ENCODE data around the gene ORC4.

The ORC4 gene

DNA sequence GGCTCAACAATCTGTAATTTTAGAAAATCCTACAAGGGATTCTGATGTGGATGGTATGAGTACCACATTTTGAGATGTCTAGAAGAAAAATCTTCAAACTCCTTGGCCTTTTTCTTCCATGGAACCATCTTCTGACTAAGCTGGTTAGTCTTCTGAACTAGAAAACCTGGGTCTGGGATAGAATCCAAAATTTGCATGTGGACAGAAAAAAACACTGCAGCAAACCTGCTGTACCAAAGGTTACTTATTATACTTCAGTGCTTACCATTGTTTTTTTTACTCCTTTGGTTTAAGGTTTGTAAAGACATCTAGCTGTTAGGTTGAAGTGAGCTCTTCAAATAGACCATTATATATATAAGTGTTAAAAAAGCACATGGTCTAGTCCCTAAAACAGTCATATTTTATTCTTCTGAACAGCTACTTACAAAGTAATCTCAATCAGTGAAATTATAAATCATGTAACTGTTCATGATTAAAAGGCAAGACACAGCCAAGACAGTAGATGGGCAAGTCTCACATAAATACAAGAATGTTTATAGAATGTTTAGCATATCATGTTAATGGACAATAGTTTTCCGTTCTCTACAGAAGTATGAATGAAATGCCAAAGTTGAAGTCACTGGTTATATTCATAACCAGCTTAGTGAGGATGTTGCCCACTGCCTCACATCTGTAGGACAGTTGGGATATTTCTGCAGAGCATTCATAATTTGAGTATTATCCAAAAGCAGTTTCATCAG is 85.5 kb downstream of the ORC4 start:
- no peak for DNase-seq (ENCODE audit: low read depth in 2 of 2)

GRCh38 chr2:147933931-147934330 is 86.6 kb downstream of the ORC4 start:
- no peak for DNase-seq (ENCODE audit: low read depth in 2 of 2)

- no peak for DNase-seq (ENCODE audit: low read depth in 2 of 2)
These were observed 93.4 kb downstream of the ORC4 start for GRCh38 chr2:147927053-147927588.

DNA sequence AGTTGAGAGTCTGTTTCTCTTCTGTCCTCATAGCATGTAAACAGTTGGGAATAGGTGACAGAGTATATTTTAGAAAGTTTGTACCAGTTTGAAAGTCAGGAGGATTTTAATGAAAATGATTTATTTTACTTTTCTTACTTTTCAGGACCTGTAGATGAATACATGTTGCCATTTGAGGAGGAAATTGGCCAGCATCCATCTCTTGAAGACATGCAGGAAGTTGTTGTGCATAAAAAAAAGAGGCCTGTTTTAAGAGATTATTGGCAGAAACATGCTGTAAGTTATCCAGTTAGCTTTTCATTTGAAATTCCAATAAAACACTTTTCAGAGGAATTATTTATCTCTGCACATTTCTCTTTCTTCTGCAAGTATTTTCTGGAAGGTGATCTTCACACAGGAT is 94.7 kb downstream of the ORC4 start:
- no peak for DNase-seq (ENCODE audit: low read depth in 2 of 2)

DNA sequence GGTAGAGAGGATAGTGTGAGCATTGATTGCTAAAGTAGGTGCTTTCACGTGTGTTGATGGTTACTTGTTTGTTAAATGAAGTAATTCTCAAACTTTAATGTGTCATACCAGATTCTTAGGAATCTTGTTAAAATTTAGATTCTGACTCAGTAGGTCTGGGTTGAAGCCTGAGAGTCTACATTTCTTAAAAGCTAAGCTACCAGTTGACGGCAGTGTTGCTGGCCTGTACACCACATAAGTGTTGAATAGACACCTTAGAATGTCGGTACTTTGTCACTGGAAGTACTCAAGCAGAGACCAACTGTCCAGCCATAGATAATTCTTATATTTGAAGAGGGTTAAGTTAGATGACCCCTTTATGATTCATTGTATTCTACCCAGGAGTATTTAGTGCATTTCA is 95.9 kb downstream of the ORC4 start:
- DNase-seq (ENCODE audit: low read depth in 2 of 2): no peak

- no peak for DNase-seq (ENCODE audit: low read depth in 2 of 2)
These were observed 96.7 kb downstream of the ORC4 start for GRCh38 chr2:147923846-147924245.

- DNase-seq (ENCODE audit: low read depth in 2 of 2): no peak
These were observed 103.4 kb downstream of the ORC4 start for GRCh38 chr2:147917161-147917560.

- no peak for DNase-seq (ENCODE audit: low read depth in 2 of 2)
These were observed 103.8 kb downstream of the ORC4 start for GRCh38 chr2:147916723-147917122.

- DNase-seq (ENCODE audit: low read depth in 2 of 2): no peak
These were observed 104.5 kb downstream of the ORC4 start for GRCh38 chr2:147916067-147916466.

- DNase-seq (ENCODE audit: low read depth in 2 of 2): no peak
These were observed 106.6 kb downstream of the ORC4 start for GRCh38 chr2:147913701-147914480.

DNA sequence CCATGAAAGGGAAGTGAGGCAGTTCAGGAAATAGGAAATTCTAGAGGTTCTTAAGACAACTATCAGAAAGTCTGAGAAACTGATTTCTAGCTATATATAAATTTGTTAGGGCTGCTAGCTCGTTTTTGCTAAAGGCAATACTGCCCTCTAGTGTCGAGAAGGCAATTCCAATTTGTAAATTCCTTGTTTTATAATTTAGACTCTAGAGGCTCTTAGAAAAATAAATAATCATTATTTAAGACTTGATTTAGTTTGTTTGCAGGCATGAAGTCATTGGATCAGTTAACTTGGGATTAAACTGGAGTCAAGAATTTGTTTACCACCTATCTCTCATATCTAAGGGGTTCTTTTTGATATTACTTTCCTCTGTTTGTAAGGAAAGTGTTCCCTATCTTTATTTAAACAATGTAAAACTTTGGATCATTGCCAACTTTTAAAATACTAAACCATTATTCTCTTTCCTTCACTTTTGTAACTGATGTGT is 109.5 kb downstream of the ORC4 start:
- no peak for DNase-seq (ENCODE audit: low read depth in 2 of 2)

DNA sequence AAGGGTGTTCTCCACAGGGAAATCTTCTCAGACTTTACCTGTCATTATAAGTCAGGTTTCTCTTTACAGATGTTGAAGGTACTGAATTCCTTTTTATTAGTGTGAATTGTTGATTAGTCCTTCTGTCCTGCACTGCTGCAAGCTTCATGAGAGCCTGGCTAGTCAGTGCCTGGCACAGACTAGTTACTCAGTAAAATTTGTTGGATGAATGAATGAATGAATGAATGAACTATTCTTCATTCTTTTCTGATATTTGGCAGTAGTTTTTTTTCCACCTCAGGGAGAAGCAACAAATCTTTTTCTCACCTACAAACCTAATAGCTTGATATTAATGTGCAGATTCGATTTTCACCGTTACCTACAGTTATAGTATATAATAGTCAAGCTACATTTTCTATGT is 111.4 kb downstream of the ORC4 start:
- DNase-seq (ENCODE audit: low read depth in 2 of 2): no peak

DNA sequence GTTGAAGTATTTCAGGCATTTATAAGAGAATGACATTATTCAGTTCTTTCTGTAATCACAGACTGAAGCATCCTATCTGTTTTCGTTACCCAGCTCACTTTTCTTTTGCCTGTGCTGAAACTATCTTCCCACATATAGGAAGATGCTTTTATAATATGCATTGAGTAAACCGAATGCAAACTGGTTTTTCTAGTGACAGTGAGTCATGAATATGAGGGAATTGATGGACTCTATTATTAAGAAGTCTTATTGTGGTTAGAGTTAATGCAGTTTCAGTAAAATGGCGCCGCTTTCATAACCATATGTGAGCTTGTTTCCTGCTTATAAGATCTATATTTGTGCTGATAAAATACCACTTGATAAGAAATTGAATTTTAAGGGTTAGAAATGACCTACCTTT is 116.5 kb downstream of the ORC4 start:
- DNase-seq (ENCODE audit: low read depth in 2 of 2): no peak

GRCh38 chr2:147888680-147889079 is 131.9 kb downstream of the ORC4 start:
- DNase-seq (ENCODE audit: low read depth in 2 of 2): no peak

- DNase-seq (ENCODE audit: low read depth in 2 of 2): no peak
These were observed 134.4 kb downstream of the ORC4 start for GRCh38 chr2:147886136-147886535.

- DNase-seq (ENCODE audit: low read depth in 2 of 2): no peak
These were observed 135.7 kb downstream of the ORC4 start for GRCh38 chr2:147884830-147885229.

DNA sequence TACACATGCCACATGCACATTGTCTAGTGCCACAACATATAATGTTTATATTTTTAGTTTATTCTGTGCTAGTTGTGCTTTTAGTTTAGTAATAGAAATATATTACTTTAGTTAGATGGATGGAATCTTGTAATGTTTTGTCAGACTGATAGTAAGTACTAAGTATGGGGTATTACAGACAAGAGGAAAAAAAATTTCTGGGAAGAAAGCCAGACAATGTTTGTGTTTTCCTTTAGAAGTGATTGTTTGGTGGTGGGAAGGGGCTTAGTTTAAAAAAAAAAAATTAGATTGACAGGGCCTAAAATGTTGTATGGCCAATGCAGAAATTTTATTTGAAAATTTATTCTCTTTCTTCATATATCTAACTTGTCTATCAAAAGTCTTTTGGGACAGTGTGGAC is 137.9 kb downstream of the ORC4 start:
- DNase-seq (ENCODE audit: low read depth in 2 of 2): no peak

All from stimulated activated CD8-positive, alpha-beta memory T cell treated with anti-CD3 and anti-CD28 coated beads, Interleukin-2, amount 100 ng/mL, for 48 hours (primary cell).